Spleen (tissue), 7 donors: ENCODE data around the gene C5orf58.

Experiments
- POLR2A ChIP-seq, 3 donors: fragments of 450-650 bp; IDR thresholded peaks; one replicate each; pipeline ENCODE4 v1.5.1; 2017; ENCODE audit warnings: antibody characterized with exemption in 3 of 3, mild to moderate bottlenecking in 1 of 3
- POLR2AphosphoS5 ChIP-seq, 3 donors: sonication (generic); formaldehyde crosslinking; IDR thresholded peaks; one replicate each; pipeline ENCODE4 v1.5.1; 2017; ENCODE audit warnings: antibody characterized with exemption in 3 of 3
- TF ChIP-seq, protein P1 (sequence below), 11 experiments: fragments of 200-600 bp in 7 of 11; fragments of 450-650 bp in 4 of 11; sonication (generic) in 4 of 11; IDR thresholded peaks in 8 of 11; conservative IDR thresholded peaks in 3 of 11; 1 replicate in 7 of 11; 2 replicates in 4 of 11; pipeline versions ENCODE4 v1.4.0 to v1.8.0; 2016 to 2021; ENCODE audit warnings: antibody characterized with exemption in 11 of 11, inconsistent platforms in 4 of 11, mild to moderate bottlenecking in 1 of 11
- donor health status: DM: no; HTN: no; CAD: no; lungs with moderate emphysema.
- donor health status: DM: no; HTN: no; CAD: no.
- donor health status: DM: no; HTN: no; CAD: no.

GRCh38 chr5:170186856-170187255, 45.9 kb upstream of the C5orf58 start:
- TF ChIP-seq, protein P1, sequence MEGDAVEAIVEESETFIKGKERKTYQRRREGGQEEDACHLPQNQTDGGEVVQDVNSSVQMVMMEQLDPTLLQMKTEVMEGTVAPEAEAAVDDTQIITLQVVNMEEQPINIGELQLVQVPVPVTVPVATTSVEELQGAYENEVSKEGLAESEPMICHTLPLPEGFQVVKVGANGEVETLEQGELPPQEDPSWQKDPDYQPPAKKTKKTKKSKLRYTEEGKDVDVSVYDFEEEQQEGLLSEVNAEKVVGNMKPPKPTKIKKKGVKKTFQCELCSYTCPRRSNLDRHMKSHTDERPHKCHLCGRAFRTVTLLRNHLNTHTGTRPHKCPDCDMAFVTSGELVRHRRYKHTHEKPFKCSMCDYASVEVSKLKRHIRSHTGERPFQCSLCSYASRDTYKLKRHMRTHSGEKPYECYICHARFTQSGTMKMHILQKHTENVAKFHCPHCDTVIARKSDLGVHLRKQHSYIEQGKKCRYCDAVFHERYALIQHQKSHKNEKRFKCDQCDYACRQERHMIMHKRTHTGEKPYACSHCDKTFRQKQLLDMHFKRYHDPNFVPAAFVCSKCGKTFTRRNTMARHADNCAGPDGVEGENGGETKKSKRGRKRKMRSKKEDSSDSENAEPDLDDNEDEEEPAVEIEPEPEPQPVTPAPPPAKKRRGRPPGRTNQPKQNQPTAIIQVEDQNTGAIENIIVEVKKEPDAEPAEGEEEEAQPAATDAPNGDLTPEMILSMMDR (IDR thresholded peaks at IDR 0.05 in 8 of 11, conservative IDR thresholded peaks at IDR 0.05 in 3 of 11) = no peak
- TF ChIP-seq POLR2AphosphoS5 (IDR thresholded peaks at IDR 0.05) = no peak
- TF ChIP-seq POLR2A (IDR thresholded peaks at IDR 0.05) = no peak
